Stimulated activated naive CD4-positive, alpha-beta T cell (primary cell): ENCODE measurements around the gene PGBD5.
"Not testable (repeated sequence)": the region's sequence is repeated elsewhere in the genome, so short reads cannot be mapped to it uniquely, and the experiment has no call there.

Experiments used
- DNase-seq, 6 experiments: peaks; one replicate each; lab custom pipeline; 2025; lab: John Stamatoyannopoulos, UW

PGBD5 gene

GRCh38 chr1:230426246-230427093, at the start of gene PGBD5:
TSS of gene PGBD5 (minus strand) at chr1:230426332. CDS start at chr1:230425928, 404 bp downstream.
- peak; percentile 13 to 47 (median 28) for DNase-seq

- not testable (repeated sequence) for DNase-seq
Measured at GRCh38 chr1:230474924-230475323, 48.8 kb upstream of the PGBD5 start.

- DNase-seq = not testable (repeated sequence)
Measured at GRCh38 chr1:230470750-230471149, 44.6 kb upstream of the PGBD5 start.

GRCh38 chr1:230469271-230469670, 43.1 kb upstream of the PGBD5 start:
- no peak for DNase-seq

GRCh38 chr1:230465691-230466090, 39.6 kb upstream of the PGBD5 start:
- DNase-seq = no peak

GRCh38 chr1:230464671-230465070, 38.5 kb upstream of the PGBD5 start:
- DNase-seq = no peak

GRCh38 chr1:230463760-230464159, 37.6 kb upstream of the PGBD5 start:
- DNase-seq = no peak

- no peak for DNase-seq
Measured at GRCh38 chr1:230463326-230463725, 37.2 kb upstream of the PGBD5 start.

- DNase-seq = no peak
Measured at GRCh38 chr1:230459465-230459864, 33.3 kb upstream of the PGBD5 start.

GRCh38 chr1:230458509-230458908, 32.4 kb upstream of the PGBD5 start:
- no peak for DNase-seq

- DNase-seq = no peak
Measured at GRCh38 chr1:230456478-230456877, 30.3 kb upstream of the PGBD5 start.

- no peak for DNase-seq
Measured at GRCh38 chr1:230455291-230455690, 29.2 kb upstream of the PGBD5 start.

GRCh38 chr1:230453377-230453776, 27.2 kb upstream of the PGBD5 start:
- no peak for DNase-seq

- no peak for DNase-seq
Measured at GRCh38 chr1:230441183-230442029, 15.3 kb upstream of the PGBD5 start.

- DNase-seq = no peak
Measured at GRCh38 chr1:230435108-230435507, 9.0 kb upstream of the PGBD5 start.

- DNase-seq = no peak
Measured at GRCh38 chr1:230431527-230431926, 5.4 kb upstream of the PGBD5 start.

- no peak for DNase-seq
Measured at GRCh38 chr1:230430499-230430898, 4.4 kb upstream of the PGBD5 start.

GRCh38 chr1:230429067-230429735, 3.1 kb upstream of the PGBD5 start:
- no peak for DNase-seq

- DNase-seq = no peak
Measured at GRCh38 chr1:230427981-230428380, 1.8 kb upstream of the PGBD5 start.

GRCh38 chr1:230427094-230427876, 1.2 kb upstream of the PGBD5 start:
- no peak for DNase-seq

GRCh38 chr1:230425252-230426091, 660 bp downstream of the PGBD5 start:
- DNase-seq = no peak
